Left forelimb (tissue), 1 donor: ENCODE measurements around the gene MAGOHB.
"Not testable (repeated sequence)": the region's sequence is repeated elsewhere in the genome, so short reads cannot be mapped to it uniquely, and the experiment has no call there.

Experiments
- DNase-seq: peaks from one replicate; pipeline ENCODE4 v3.0.0-alpha.2; 2018; ENCODE audit warnings: low spot score

The MAGOHB gene

DNA sequence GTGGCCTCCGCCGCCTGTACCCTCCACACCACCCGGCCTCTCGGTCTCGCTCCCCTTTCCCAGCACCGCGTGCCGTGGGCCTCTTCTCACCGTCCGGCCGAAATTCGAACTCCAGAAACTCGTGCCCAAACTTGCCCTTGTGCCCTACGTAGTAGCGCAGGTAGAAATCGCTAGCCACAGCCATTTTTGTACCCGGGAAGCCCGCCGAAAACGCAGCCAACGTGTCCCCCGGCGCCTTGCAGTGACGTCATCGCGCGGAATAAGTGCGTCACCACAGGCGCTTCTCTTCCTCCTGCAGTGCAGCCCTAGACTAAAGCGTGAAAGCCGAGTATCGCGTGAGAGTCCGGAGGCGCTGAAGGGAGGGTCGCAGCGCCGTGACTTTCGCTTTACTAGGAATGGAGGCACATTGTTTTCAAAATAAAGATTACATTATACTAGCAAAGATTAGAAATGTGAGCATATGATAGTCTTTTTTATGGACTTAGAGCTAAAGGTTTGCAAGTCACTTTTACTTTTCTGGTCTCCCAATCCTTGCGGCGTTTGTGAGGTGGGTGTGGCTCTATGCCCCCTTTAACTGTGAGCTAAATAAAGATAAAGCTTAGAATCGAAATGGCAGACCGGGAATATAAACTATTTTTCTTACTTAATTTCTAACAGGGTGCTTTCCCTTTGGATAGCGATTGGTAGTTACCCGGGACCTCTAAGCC is at the start of gene MAGOHB:
Gene MAGOHB (minus strand): TSS at position 261 of the 707 bp plus-strand sequence. CDS start 77 bp downstream, at position 184.
- DNase-seq: peak; percentile 97

DNA sequence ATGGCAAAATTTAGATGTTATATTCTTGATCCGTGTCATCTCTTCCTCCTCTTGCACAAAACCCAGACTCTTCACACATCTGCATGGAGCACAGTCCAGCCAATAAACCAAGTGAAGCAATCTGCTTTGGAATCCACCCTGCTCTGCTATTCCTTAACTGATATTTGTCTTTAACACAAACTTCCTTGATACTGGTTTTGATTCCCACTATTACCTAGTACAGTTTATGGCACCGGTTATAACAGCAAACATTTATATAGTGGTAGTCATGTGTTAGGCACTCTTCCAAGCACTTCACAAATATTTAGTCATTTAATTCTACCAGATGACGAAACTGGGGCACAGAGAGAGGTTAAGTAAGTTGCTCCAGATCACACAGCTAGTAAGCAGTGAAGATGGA is 47.9 kb upstream of the MAGOHB start:
- no peak for DNase-seq

DNA sequence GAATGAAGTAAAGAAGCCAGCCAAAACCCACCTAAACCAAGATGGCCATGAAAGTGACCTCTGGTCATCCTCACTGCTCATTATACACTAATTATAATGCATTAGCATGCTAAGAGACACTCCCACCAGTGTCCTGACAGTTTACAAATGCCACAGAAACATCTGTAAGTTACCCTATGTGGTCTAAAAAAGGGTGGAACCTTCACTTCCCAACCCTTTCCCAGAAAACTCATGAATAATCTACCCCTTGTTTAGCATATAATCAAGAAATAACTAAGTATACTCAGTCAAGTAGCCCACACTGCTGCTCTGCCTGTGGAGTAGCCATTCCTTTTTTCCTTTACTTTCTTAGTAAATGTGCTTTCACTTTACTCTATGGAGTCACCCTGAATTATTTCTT is 40.6 kb upstream of the MAGOHB start:
- no peak for DNase-seq

DNA sequence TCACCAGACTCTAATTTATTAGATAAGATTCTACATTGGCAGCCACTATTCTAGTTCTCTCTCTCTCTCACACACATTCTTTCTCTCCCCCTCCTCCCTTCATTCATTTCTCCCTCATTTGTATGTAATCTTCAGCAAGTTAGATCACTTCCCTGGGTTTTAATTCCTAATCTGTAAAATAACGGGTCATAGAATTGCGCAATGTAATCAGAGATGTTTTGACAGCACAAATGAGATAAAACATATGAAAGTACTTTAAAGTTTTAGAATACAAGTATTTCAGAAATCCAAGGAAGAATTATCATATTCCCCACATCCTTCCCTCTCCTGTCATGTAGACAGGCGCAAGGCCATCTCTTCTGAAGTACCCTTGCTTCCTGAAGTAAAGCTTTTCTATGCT is 38.8 kb upstream of the MAGOHB start:
- DNase-seq: no peak

DNA sequence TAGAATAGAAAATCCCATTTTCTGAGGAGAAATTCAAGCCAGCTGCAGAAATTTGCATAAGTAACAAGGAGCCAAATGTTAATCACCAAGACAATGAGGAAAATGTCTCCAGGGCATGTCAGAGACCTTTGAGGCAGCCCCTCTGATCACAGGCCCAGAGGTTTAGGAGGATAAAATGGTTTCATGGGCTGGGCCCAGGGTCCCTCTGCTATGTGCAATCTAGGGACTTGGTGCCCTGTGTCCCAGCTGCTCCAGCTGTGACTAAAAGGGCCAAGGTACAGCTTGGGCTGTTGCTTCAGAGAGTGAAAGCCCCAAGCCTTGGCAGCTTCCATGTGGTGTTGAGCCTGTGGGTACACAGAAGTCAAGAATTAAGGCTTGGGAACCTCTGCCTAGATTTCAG is 33.2 kb upstream of the MAGOHB start:
- not testable (repeated sequence) for DNase-seq

DNA sequence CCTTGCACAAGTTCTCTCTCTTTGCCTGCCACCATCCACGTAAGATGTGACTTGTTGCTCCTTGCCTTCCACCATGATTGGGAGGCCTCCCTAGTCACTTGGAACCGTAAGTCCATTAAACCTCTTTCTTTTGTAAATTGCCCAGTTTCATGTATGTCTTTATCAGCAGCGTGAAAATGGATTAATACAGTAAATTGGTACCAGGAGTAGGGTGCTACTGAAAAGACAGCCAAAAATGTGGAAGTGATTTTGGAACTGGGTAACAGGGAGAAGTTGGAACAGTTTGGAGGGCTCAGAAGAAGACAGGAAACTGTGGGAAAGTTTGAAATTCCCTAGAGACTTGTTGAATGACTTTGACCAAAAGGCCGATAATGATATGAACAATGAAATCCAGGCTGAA is 32.5 kb upstream of the MAGOHB start:
- DNase-seq: no peak

DNA sequence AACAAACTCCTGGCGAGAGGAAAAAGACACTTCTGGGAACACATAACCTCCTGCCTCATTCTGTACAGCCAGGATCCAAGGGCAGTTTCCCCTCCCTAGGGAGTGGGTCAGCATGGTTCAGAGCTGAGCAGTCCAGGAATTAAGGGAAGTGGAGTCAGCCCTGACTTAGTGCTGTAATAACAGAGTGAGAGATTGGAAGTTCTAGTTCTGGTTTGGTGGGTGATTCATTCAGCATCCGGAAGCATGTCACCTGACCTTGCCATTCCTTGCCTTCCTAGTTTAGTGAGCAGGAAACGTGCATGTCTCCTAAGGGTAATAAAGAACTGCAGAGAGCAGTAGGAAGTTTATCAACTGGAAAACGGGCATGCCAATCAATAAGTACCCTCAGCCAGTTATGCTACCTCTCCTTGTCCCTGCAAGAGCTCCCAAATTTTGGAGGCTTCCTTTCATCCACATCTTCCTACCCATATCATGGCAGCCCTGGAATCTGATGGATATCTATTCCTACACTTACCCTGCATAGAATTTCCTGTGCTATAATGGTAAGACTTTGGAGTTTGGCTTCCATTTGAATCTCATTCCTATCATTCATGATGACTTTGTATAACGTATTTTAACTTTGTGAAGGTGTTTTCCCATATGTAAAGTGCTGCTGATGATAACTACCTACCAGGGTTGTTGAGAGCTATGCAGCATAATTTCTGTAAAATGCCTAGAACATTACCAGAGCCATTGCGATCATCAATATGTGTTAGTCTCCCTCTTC is 28.5 kb upstream of the MAGOHB start:
- no peak for DNase-seq

DNA sequence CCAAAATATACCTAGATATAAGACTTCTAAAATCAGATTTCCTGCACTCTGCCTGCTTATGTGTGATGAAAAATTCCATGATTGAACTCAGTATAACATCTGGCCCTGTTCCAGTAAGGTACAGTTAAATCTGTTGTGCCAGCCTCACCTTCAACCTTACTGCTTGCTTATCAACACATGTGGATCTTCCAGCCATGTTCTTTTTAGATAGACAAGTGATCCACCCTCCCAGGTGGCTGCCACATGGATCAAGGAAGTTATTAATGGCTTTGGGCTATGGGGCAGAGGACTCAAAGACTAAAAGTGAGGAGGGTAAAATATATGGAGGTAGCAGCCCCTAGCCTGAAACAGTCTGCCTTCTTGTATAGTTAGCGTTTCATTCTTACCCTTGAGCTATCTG is 25.3 kb upstream of the MAGOHB start:
- DNase-seq: no peak

DNA sequence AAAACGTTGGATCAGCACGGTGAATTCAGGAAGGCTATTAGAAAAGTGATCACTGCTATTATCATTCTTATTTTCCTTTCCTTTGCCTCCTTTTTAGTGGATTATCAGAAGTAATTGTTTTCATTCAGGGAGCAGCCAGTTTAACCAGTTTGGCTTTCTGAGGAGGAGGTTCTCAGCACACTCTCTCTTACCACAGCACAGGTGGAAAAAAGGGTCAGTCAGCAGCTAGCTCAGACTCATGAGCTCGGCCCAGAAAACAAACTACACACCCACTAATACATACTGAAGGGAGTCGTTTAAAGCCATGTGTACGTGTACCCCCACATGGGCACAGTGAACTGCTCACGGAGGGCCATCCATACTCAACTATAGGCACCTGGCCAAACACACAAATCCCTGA is 23.2 kb upstream of the MAGOHB start:
- no peak for DNase-seq

DNA sequence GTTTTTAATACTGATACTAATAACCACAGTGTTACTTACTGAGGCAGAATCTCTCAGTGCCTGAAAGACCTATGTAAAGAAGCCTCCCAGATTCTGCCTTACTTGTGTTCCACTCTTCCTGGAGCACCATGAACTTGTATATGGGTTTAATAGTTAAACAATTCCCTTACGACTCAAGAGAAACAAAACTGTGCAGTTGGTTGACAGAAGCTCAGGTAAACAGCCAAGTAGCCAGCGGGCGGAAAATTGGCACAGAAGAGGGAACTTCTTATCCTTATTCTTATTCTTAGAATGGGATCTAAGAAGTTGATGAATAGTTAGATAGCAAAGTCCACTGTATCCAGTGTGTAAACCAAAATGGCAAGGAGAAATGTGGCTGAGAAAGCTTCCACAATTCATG is 22.7 kb upstream of the MAGOHB start:
- no peak for DNase-seq

DNA sequence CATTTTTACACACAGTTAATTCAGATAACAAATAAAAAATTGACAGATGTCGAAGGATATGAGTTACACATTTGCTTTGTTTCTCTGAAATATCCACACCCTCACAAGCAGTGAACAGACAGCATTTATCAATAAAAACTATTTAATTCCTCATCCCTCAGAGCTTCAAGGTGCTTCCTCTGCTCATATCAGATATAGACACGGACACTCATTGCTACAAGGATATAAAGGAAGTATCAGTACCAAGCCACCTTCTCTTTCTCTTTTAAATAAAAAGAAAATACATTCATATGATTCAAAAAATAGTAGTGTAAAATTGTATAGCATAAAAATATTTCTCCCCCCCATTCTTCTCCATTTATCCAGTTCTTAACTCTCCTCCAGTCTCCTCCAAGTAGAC is 21.9 kb upstream of the MAGOHB start:
- DNase-seq: no peak

DNA sequence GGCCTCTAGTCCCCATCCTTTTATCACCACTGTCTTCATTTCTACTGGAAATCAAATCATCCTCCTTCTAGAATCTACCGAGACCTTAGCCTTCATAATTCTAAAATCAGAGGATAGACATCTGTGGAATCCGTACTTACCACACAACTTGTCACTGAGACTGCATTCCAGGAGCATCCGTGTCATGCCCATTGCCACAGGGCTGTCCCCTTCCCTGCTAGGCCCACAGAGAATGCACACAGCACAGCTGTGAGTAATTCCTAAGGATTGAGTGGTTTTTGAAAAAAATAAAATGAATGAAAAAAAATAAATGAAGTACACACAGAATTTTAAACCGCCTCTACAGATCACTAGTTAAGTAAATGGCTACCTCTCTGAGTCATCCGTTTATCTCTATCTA is 21.0 kb upstream of the MAGOHB start:
- no peak for DNase-seq

DNA sequence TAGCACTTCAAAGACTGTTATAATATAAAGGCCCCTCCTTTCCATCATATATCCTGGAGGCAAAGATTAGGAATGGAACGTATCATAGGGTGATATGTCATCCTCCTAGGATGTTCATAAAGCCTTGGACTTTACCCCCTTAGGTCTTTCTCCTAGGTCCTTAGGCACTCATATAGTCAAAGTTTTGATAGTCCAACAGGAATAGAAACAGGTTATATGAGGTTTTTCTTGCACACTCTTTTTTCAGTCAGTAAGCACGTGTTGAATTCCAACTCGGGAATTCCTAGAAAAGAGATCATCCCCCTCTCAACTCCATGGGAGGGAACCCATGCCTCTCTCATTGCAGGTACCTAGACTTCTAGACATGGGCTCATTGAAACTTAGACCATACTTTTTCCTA is 20.1 kb upstream of the MAGOHB start:
- no peak for DNase-seq

DNA sequence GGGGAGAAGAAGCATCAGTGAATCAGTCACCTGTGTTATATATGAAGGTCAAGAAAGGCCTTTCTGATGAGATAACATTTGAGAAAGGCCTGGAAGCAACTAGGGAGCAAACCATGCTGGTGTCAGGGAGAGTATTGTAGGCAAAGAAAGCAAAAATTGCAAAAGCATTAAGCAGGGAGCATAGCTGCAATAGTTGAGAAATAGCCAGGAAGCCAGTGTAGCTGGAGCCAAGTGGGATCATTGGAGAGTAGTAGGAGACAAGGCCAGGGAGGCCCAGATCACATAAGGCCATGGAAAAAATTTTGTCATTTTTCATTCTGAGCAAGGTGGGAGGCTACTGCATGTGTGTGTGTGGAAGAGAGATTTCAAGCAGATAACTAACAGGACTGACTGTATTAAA is 18.8 kb upstream of the MAGOHB start:
- no peak for DNase-seq

DNA sequence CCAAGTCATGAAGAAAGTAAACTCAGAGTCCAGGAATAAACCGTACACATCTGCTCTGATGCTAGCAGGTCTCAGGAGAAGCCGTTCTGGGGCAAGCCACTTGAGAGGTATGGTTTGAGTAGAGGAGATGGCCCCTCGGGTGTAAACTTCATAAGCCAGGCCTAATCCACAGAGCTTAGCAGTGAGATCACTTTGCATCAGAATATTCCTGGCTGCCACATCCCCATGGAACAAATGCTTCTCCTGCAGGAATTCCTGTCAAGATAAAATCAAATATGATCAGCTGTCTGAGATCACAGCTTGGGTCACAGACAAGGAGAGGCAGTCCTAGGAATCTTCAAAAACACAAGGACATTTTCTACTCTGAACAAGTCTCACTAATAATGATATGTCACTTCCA is 11.2 kb upstream of the MAGOHB start:
- no peak for DNase-seq

DNA sequence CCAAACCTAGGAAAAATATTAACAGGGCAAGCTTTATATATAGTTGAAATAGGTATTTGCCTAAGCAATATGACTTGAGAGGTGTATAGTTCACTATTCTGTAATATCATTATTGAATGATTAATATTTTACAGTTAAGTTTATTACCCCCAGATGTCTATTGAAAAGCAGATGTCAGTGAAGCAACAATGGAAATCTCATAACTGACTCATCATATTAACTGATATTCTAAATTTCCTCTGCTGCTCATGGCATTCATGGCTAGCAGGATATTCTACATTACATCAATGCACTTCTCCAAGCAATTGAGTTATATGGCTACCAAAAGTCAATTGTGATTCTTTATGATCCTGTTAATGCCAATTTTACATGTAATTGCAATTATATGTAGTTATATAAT is 9.7 kb upstream of the MAGOHB start:
- DNase-seq: no peak

DNA sequence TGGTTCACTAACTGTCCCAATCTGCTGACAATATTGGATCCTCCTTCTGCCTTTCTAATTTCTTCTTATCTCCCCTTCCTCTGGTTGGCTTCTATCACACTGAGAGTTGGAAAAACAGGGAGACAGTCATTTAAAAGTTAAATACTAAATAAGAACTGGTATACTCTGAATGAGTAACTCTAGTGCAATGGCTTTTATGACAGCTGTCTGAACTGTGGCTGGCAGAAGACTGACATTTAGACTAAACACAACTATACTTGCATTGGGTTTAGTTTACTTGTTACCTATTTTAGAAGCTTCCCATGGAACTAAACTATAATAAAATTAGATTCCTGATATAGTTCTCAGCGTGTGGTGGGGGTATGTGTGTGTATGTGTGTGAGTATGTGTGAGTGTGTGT is 7.9 kb upstream of the MAGOHB start:
- no peak for DNase-seq

DNA sequence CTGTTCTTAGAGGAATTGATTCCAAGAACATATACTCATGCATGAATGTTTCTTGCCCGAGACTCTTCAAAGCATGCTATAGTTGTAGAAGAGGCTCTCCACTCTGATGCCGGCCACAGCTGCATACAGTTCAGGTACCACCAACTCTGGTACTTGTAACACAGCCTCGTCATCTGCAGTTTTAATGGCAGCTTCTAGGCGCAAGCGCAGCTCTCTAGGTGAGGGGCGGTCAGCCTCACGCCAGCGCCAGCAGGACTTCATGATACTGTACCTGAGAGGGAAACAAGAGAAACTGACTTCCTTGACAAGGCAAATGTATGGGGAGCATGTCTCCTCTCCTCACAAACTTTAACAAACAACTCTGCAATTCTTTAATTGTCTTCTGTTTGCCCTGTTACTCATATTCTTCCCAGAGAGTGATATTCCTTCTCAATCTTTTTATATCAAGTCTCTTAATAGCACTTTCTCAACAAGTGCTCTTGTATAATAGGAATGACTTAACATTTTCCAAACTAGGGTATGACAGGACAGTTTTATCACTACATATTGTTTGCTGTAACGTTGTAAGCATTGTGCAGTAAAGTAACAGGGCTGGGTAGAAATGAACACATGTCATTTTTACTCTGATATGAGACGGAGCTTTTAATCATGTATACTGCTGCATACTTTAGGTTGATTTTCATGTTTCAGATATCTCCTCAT is 6.8 kb upstream of the MAGOHB start:
- DNase-seq: no peak

DNA sequence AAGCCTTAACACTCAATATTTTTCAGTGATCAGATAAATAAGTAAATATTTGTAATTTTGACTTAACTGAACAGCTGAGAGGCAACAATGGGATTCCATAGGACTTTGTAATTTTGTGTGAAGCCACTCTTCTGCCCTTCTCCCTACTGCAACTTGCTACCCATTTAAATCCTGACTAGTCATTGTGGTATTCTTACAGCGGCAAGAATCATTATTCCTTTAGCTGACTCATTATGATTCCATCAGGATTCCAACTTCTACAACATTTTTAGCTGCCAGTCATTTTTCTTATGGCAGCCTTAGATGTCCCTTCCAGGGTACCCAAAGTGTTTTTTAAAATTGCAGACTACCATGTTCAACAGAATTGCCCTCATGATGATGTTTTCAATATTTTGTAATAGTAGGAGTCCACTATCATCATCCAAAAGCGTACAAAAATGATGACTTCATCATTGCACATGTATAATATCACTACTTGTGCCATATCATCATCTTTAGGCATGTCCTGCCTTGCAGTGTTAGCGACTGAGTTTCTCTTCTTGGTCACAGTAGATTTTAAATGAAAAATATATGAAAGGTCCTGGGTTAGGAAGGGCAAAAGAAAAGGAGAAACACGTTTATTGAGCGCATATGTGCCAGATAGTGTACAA is 5.1 kb upstream of the MAGOHB start:
- no peak for DNase-seq

DNA sequence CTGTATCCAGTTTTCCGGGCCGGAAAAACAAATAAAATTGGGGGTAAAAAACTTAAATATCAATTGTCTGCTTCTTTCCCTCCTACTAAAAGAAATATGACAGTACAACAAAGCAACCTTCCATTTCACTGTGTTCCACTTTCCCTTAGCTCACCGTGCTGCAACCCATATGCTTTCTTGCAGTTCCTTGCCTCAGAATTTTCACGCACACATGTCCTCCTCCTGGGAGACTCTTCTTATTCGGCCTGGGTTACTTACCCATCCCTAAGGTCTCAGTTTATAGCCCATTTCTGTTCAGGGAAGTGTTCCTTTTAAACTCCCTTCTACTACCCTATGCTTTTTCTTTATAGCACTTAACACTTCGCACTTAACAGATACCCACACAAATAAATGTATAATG is 4.5 kb upstream of the MAGOHB start:
- no peak for DNase-seq

DNA sequence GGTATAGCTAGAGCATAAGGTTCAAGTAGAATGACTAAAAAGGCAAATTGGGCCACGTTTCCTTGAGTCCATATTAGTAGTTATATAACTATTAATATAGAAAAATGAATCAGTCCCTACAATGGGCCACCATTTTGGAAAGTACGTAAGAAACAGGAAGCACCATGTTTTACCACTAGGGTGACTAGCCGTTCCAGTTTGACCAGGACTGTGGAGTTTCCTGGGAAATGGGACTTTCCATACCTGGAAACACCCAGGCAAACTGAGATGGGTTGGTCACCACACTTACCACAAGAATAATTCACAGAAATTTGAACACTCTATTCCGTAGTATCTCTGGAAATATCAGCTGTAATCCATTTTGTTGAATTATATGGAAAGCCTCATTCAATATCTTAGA is 2.1 kb upstream of the MAGOHB start:
- DNase-seq: no peak

DNA sequence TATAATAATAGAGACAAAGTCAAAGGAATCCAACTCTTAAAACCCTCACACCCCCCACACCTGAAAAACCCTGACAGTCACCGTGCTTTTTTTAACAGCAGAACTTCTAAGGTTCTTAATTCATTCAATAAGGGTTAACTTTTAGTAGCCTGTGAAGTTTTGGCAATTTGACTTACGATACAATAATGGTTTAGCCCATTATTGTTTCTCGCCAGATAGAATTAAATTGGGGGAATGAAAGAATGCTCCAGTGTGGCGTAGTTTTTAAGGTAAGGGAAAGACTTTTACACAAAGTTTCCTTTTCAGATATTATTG is 604 bp upstream of the MAGOHB start:
- no peak for DNase-seq

DNA sequence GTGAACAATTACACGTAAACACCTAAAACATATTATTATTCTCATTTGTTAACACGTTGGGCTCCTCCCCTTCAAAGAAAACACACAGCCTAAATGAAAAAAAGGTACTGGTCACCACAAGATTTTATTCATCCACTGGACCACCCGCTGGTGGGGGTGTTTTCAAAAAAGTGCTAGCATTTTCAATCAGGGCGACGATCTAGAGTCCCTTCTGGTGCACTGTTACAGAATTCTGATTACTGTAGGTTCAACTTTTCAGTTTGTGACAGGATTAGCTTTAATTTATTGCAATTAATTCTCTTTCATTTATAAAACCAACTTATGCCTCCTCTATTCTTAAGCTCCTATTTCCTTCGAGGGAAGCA is 443 bp downstream of the MAGOHB start:
- no peak for DNase-seq
